Smooth muscle cell of the brain vasculature (primary cell): Measurements from ENCODE around the gene MAPKAPK3.

Source experiments
- DNase-seq: peaks from one replicate; pipeline ENCODE4 v3.0.0-alpha.2; 2012; ENCODE audit warnings: low read depth, low spot score

The MAPKAPK3 gene

GRCh38 chr3:50617096-50617791 lies at the start of gene MAPKAPK3:
Gene MAPKAPK3 (plus strand): TSS chr3:50617151. CDS start chr3:50617566, 415 bp downstream.
- DNase-seq: no peak

- peak; percentile 61 for DNase-seq
Measured at GRCh38 chr3:50567386-50568167, 49.4 kb upstream of the MAPKAPK3 start, which contains the start of gene C3orf18. Gene C3orf18 (minus strand): TSS chr3:50567747. CDS start chr3:50565699, 2,048 bp downstream.

GRCh38 chr3:50568947-50569749 lies 47.8 kb upstream of the MAPKAPK3 start, which contains the start of gene HEMK1:
Gene HEMK1 (plus strand): TSS chr3:50569522. CDS start chr3:50571105, 1,583 bp downstream.
- DNase-seq: peak; percentile 82

GRCh38 chr3:50570508-50571279 lies 46.3 kb upstream of the MAPKAPK3 start:
- DNase-seq: no peak

- DNase-seq: no peak
Measured at GRCh38 chr3:50571486-50571885, 45.5 kb upstream of the MAPKAPK3 start.

GRCh38 chr3:50572158-50572557 lies 44.8 kb upstream of the MAPKAPK3 start:
- DNase-seq: peak; percentile 43

- no peak for DNase-seq
Measured at GRCh38 chr3:50572801-50573371, 44.1 kb upstream of the MAPKAPK3 start.

- no peak for DNase-seq
Measured at GRCh38 chr3:50573566-50574443, 43.1 kb upstream of the MAPKAPK3 start.

GRCh38 chr3:50574444-50574831 lies 42.5 kb upstream of the MAPKAPK3 start:
- DNase-seq: no peak

- no peak for DNase-seq
Measured at GRCh38 chr3:50575372-50575771, 41.6 kb upstream of the MAPKAPK3 start.

GRCh38 chr3:50577348-50577747 lies 39.6 kb upstream of the MAPKAPK3 start:
- no peak for DNase-seq

- no peak for DNase-seq
Measured at GRCh38 chr3:50580683-50581458, 36.1 kb upstream of the MAPKAPK3 start.

GRCh38 chr3:50581459-50581842 lies 35.5 kb upstream of the MAPKAPK3 start:
- no peak for DNase-seq

- no peak for DNase-seq
Measured at GRCh38 chr3:50582083-50582482, 34.9 kb upstream of the MAPKAPK3 start.

GRCh38 chr3:50583897-50584296 lies 33.1 kb upstream of the MAPKAPK3 start:
- no peak for DNase-seq

GRCh38 chr3:50584391-50584790 lies 32.6 kb upstream of the MAPKAPK3 start:
- DNase-seq: no peak

- no peak for DNase-seq
Measured at GRCh38 chr3:50585919-50586762, 30.8 kb upstream of the MAPKAPK3 start.

GRCh38 chr3:50586763-50587070 lies 30.2 kb upstream of the MAPKAPK3 start:
- no peak for DNase-seq
